Measurements from ENCODE around the gene LRP1B.

DNA sequence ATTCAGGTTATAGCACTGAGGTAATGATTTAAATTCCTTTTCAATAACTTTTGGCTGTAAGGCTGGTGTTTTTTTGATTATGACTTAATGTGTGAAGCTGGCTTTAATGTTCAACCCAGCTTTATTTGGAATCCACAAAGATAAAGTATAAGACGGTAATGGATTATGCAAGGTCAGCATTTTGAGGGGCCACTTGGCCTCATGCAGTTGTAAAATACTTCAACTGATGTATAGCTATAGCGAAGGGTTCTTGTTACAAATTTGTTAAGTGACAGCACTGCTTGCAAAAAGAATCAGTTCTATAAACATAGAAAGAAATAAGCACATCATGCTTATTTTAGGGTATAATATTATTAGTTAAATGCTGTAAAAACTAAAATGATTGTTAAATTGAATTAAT lies 36.6 kb downstream of the LRP1B start:
- TF ChIP-seq, protein P1, sequence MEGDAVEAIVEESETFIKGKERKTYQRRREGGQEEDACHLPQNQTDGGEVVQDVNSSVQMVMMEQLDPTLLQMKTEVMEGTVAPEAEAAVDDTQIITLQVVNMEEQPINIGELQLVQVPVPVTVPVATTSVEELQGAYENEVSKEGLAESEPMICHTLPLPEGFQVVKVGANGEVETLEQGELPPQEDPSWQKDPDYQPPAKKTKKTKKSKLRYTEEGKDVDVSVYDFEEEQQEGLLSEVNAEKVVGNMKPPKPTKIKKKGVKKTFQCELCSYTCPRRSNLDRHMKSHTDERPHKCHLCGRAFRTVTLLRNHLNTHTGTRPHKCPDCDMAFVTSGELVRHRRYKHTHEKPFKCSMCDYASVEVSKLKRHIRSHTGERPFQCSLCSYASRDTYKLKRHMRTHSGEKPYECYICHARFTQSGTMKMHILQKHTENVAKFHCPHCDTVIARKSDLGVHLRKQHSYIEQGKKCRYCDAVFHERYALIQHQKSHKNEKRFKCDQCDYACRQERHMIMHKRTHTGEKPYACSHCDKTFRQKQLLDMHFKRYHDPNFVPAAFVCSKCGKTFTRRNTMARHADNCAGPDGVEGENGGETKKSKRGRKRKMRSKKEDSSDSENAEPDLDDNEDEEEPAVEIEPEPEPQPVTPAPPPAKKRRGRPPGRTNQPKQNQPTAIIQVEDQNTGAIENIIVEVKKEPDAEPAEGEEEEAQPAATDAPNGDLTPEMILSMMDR (IDR thresholded peaks at IDR 0.05) = no peak
- no peak for TF ChIP-seq EZH2 (IDR thresholded peaks at IDR 0.05; ENCODE audit: borderline replicate concordance, insufficient read depth, low read depth, low read length, poor library complexity, severe bottlenecking)
